A673 (cell line): ENCODE data around the gene GRAMD2A. TPM values are rescaled to one million over a fixed set of nuclear protein-coding genes. Genes with fewer than 3 reads are reported as not detected.

Experiments
- BruUV-seq: library from RNA; stranded (reverse); fragments of 400-500 nt; replicated peaks from 2 replicates; lab custom pipeline; 2021; lab: Mats Ljungman, UMichigan
- CTCF ChIA-PET: fragments of 300-600 bp; sonication (Branson Sonifier 250); formaldehyde crosslinking; loops from one replicate; lab custom pipeline; 2022; ENCODE audit warnings: antibody characterized with exemption; lab: Charles Lee
- POLR2A ChIA-PET: fragments of 300-600 bp; sonication (Branson Sonifier 250); formaldehyde crosslinking; loops from one replicate; lab custom pipeline; 2022; ENCODE audit warnings: antibody characterized with exemption; ENCODE audit not compliant: low non-redundant PET; lab: Charles Lee
- DNase-seq: peaks from one replicate; pipeline ENCODE4 v3.0.0-alpha.2; 2015; ENCODE audit warnings: low spot score
- H3K27ac ChIP-seq: fragments of 200-600 bp; sonication (generic); 2 replicates; pipeline ENCODE4 v1.5.1; 2016; ENCODE audit warnings: mixed run types, low read depth, mild to moderate bottlenecking, mixed read lengths, antibody characterized with exemption, low read length; ENCODE audit not compliant: poor library complexity, severe bottlenecking
- H3K27me3 ChIP-seq: fragments of 200-600 bp; sonication (generic); replicated peaks from 2 replicates; pipeline ENCODE4 v1.6.1; 2017; ENCODE audit warnings: mixed run types, low read depth, mild to moderate bottlenecking, mixed read lengths, antibody characterized with exemption, low read length; ENCODE audit not compliant: insufficient read depth, poor library complexity
- H3K36me3 ChIP-seq: fragments of 200-600 bp; sonication (generic); 2 replicates; pipeline ENCODE4 v1.6.1; 2016; ENCODE audit warnings: mixed run types, mild to moderate bottlenecking, mixed read lengths, antibody characterized with exemption, low read length; ENCODE audit not compliant: insufficient read depth, poor library complexity, severe bottlenecking
- H3K4me1 ChIP-seq: fragments of 200-600 bp; sonication (generic); 2 replicates; pipeline ENCODE4 v1.6.1; 2017; ENCODE audit warnings: mixed run types, mild to moderate bottlenecking, mixed read lengths, antibody characterized with exemption, low read length; ENCODE audit not compliant: insufficient read depth, poor library complexity, severe bottlenecking
- H3K4me3 ChIP-seq: fragments of 200-600 bp; sonication (generic); 2 replicates; pipeline ENCODE4 v1.5.1; 2016; ENCODE audit warnings: low read depth, mixed run types, mild to moderate bottlenecking, mixed read lengths, low read length; ENCODE audit not compliant: poor library complexity, severe bottlenecking
- H3K9me3 ChIP-seq: fragments of 200-600 bp; sonication (generic); 2 replicates; pipeline ENCODE4 v1.6.1; 2016; ENCODE audit warnings: mixed run types, low read depth, mild to moderate bottlenecking, mixed read lengths, antibody characterized with exemption, low read length; ENCODE audit not compliant: poor library complexity, severe bottlenecking
- EZH2 ChIP-seq: fragments of 200-600 bp; sonication (generic); IDR thresholded peaks from 2 replicates; pipeline ENCODE4 v1.6.1; 2017; ENCODE audit warnings: borderline replicate concordance, low read depth, mild to moderate bottlenecking, mixed read lengths, antibody characterized with exemption, low read length; ENCODE audit not compliant: poor library complexity, severe bottlenecking
- intact Hi-C: fragments of 100-400 bp; cut with micrococcal nuclease; formaldehyde crosslinking; loops from one replicate; pipeline ENCODE4 v1.10.0; 2022; ENCODE audit not compliant: unreplicated experiment
- total RNA-seq: library from RNA; stranded (reverse); gene quantifications from 2 replicates; pipeline ENCODE4 v1.2.3, GENCODE V29; 2021
- TF ChIP-seq, protein P1 (sequence below): fragments of 300-800, 200-600 bp; sonication (generic); conservative IDR thresholded peaks from 2 replicates; pipeline ENCODE4 v1.5.1; 2017; ENCODE audit warnings: low read depth, mild to moderate bottlenecking, antibody characterized with exemption, low read length, moderate library complexity, mixed read lengths

The GRAMD2A gene
- total RNA-seq, 1 experiment from 2014 or later = 0.43 TPM

DNA sequence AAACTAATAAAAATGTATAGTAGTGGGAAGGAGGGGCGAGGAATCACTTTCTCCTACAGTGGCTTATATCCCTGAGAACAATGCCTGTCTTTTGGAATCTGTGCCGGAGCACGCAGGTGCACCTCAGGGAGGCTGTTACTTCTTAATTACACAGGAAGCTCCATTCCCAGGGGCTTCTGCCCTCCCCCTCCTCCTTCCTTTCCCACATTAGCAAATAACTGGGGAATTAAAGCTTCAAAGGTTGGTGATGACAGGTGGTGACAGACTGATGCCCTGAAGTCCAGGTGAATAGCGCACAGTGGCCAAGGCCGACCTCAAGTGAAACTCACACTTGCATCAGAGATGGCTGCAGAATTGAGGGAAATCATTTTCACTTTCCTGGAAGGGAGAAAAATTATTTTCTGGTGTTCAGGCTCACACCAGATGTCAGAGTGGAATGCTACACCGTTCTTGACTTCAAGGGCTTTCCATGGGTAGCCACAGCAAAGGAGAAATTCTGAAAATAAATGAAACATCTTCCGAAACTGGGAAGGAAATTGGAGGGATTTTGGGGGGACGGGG is 3.7 kb downstream of the GRAMD2A start:
- intact Hi-C loops = no loop called here
- H3K27me3 ChIP-seq = no peaks in the 10 kb centered on the region
- ChIA-PET POLR2A (no interaction called here), CTCF (no interaction called here)
- no TSS peak for BruUV-seq
- TF ChIP-seq EZH2 = no peak
- TF ChIP-seq, protein P1, sequence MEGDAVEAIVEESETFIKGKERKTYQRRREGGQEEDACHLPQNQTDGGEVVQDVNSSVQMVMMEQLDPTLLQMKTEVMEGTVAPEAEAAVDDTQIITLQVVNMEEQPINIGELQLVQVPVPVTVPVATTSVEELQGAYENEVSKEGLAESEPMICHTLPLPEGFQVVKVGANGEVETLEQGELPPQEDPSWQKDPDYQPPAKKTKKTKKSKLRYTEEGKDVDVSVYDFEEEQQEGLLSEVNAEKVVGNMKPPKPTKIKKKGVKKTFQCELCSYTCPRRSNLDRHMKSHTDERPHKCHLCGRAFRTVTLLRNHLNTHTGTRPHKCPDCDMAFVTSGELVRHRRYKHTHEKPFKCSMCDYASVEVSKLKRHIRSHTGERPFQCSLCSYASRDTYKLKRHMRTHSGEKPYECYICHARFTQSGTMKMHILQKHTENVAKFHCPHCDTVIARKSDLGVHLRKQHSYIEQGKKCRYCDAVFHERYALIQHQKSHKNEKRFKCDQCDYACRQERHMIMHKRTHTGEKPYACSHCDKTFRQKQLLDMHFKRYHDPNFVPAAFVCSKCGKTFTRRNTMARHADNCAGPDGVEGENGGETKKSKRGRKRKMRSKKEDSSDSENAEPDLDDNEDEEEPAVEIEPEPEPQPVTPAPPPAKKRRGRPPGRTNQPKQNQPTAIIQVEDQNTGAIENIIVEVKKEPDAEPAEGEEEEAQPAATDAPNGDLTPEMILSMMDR = no peak
- no peak overlapping the region for H3K27ac ChIP-seq
- H3K4me1 ChIP-seq = no peaks in the 10 kb centered on the region
- no peak overlapping the region for H3K4me3 ChIP-seq
- no peaks in the 10 kb centered on the region for H3K9me3 ChIP-seq
- peaks cover 11% of the 10 kb centered on the region for H3K36me3 ChIP-seq
- no peak for DNase-seq

DNA sequence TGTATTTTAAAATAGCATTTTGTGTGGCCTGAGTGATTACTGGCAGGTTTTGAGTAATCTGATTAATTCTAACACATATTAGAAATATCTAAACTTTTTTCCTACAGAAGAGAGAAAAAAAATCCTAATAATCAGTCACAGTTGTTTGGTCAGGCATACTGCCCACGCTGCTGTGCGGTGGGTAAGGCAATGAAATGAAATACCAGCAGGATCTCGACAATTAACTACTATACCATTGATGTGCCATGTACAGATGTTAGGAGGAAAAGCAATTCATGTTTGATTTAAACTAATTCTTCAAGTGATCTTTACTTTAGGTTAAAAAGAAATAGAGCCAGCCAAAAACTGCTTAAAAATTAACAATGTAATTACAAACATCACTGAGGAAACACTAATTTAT is 5.2 kb downstream of the GRAMD2A start:
- CTCF ChIA-PET = no interaction called here
- no peaks in the 10 kb centered on the region for H3K27me3 ChIP-seq

DNA sequence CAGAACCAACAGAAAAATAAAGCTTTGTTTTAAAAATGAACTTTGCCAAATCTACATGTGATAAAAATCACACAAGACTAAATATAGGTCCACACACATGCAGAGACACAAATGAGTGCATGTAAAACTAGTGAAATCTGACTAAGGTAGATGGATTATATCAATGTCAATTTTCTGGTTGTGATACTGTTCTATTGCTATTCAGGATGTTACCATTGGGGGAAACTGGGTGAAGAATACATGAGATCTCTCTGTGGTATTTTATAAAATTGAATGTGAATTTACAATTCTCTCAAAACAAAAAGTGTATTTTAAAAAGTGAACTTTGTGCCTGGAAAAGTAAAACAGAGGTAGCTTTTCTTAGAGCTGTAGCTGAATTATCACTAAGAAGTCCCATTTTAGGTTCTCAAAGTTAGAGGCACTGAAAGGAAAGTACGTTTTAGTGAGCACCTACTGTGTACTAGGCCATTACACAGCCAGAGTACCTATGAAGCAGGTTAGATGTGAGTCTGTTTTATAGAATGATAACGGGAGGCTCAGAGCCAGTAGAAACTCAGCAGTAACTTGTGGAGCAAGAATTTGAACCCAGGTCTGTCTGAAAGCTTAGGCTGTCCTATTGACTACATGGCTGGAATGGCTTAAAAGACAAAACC is 8.2 kb downstream of the GRAMD2A start:
- intact Hi-C loops = no loop called here
- no TSS peak for BruUV-seq
- Histone ChIP-seq H3K9me3 (no peaks in the 10 kb centered on the region), H3K36me3 (no peaks in the 10 kb centered on the region), H3K4me3 (no peak overlapping the region), H3K4me1 (no peaks in the 10 kb centered on the region), H3K27me3 (peaks cover 16% of the 10 kb centered on the region), H3K27ac (no peak overlapping the region)
- DNase-seq = no peak
- CTCF ChIA-PET = no interaction called here
- POLR2A ChIA-PET = no interaction called here
- TF ChIP-seq, protein P1 = no peak
- TF ChIP-seq EZH2 = no peak

More for the DNA sequence above, 5.2 kb downstream of the GRAMD2A start:
- TF ChIP-seq EZH2 = no peak
- TF ChIP-seq, protein P1 = no peak
- Histone ChIP-seq H3K4me1 (no peaks in the 10 kb centered on the region), H3K27ac (no peak overlapping the region), H3K4me3 (no peak overlapping the region), H3K9me3 (no peaks in the 10 kb centered on the region), H3K36me3 (no peaks in the 10 kb centered on the region)
- no peak for DNase-seq
- POLR2A ChIA-PET = no interaction called here
- no TSS peak for BruUV-seq
- intact Hi-C loops = no loop called here
